GM23338 (cell line): ENCODE results near the gene FRMPD1. TPM values are rescaled to one million over a fixed set of nuclear protein-coding genes. Genes with fewer than 3 reads are reported as not detected.

Source experiments
- ATAC-seq: fragments of 200-7000 bp; cut with Tn5 transposase; 3 replicates; pipeline ENCODE4 v1.9.1; 2020
- DNase-seq: peaks from one replicate; pipeline ENCODE4 v3.0.0-alpha.2; 2015; ENCODE audit warnings: low spot score
- H2AFZ ChIP-seq: fragments of 200-600 bp; sonication (generic); 2 replicates; pipeline ENCODE4 v1.8.0; 2016; ENCODE audit warnings: antibody characterized with exemption, mild to moderate bottlenecking, moderate library complexity
- H3F3A ChIP-seq: fragments of 200-600 bp; sonication (generic); replicated peaks from 2 replicates; pipeline ENCODE4 v1.8.0; 2017; ENCODE audit warnings: antibody characterized with exemption, mixed run types, low read depth
- H3K27ac ChIP-seq: fragments of 200-600 bp; sonication (generic); 2 replicates; pipeline ENCODE4 v1.6.1; 2016; ENCODE audit warnings: low read depth
- H3K27me3 ChIP-seq: fragments of 200-600 bp; sonication (generic); 2 replicates; pipeline ENCODE4 v1.8.0; 2016; ENCODE audit warnings: mild to moderate bottlenecking, mixed run types, moderate library complexity; ENCODE audit not compliant: insufficient read depth
- H3K36me3 ChIP-seq: fragments of 200-600 bp; sonication (generic); 2 replicates; pipeline ENCODE4 v1.8.0; 2016; ENCODE audit warnings: mild to moderate bottlenecking; ENCODE audit not compliant: insufficient read depth
- H3K4me1 ChIP-seq: fragments of 200-600 bp; sonication (generic); 2 replicates; pipeline ENCODE4 v1.8.0; 2016; ENCODE audit warnings: mild to moderate bottlenecking, moderate library complexity; ENCODE audit not compliant: insufficient read depth
- H3K4me2 ChIP-seq: fragments of 200-600 bp; sonication (generic); 2 replicates; pipeline ENCODE4 v1.7.1; 2017; ENCODE audit warnings: mixed run types
- H3K4me3 ChIP-seq: fragments of 200-600 bp; sonication (generic); 2 replicates; pipeline ENCODE4 v1.6.1; 2016; ENCODE audit warnings: mixed run types
- H3K79me2 ChIP-seq: fragments of 200-600 bp; sonication (generic); replicated peaks from 2 replicates; pipeline ENCODE4 v1.8.0; 2017; ENCODE audit warnings: mild to moderate bottlenecking; ENCODE audit not compliant: insufficient read depth
- H3K9me2 ChIP-seq: fragments of 200-600 bp; sonication (generic); 2 replicates; pipeline ENCODE4 v1.8.0; 2017; ENCODE audit not compliant: insufficient read depth
- H4K20me1 ChIP-seq: fragments of 200-600 bp; sonication (generic); replicated peaks from 2 replicates; pipeline ENCODE4 v1.8.0; 2017; ENCODE audit warnings: mild to moderate bottlenecking; ENCODE audit not compliant: insufficient read depth
- H3K27ac Mint-ChIP-seq: 2 replicates; pipeline ENCODE4 v1.8.0; 2020; ENCODE audit warnings: inconsistent platforms, mild to moderate bottlenecking, moderate library complexity, mixed read lengths
- H3K27me3 Mint-ChIP-seq: 3 replicates; pipeline ENCODE4 v1.8.0; 2022; ENCODE audit warnings: low read depth, mild to moderate bottlenecking, moderate library complexity, mixed read lengths, inconsistent platforms; ENCODE audit not compliant: insufficient read depth, poor library complexity
- H3K36me3 Mint-ChIP-seq: 3 replicates; pipeline ENCODE4 v1.8.0; 2021; ENCODE audit warnings: low read depth, mild to moderate bottlenecking, inconsistent platforms, moderate library complexity, mixed read lengths
- H3K4me1 Mint-ChIP-seq: 3 replicates; pipeline ENCODE4 v1.8.0; 2020; ENCODE audit warnings: mild to moderate bottlenecking, inconsistent platforms, mixed read lengths
- H3K4me3 Mint-ChIP-seq: 3 replicates; pipeline ENCODE4 v1.8.0; 2021; ENCODE audit warnings: moderate library complexity, mild to moderate bottlenecking, inconsistent platforms, mixed read lengths
- H3K9me3 Mint-ChIP-seq: 3 replicates; pipeline ENCODE4 v1.8.0; 2020; ENCODE audit warnings: moderate library complexity, mild to moderate bottlenecking, inconsistent platforms, mixed read lengths
- CREB1 ChIP-seq: fragments of 250-450 bp; sonication (Bioruptor Pico); IDR thresholded peaks from 2 replicates; pipeline ENCODE4 v1.5.0; 2020; ENCODE audit warnings: low read depth, mild to moderate bottlenecking, moderate library complexity
- CTCF ChIP-seq, 2 experiments: fragments of 200-600 bp in 1 of 2; sonication (generic) in 1 of 2; conservative IDR thresholded peaks; 2 replicates each; pipeline versions ENCODE4 v1.5.1 to v1.6.1; 2016 to 2017; ENCODE audit warnings: antibody characterized with exemption in 2 of 2, low read depth in 2 of 2, mild to moderate bottlenecking in 2 of 2, moderate library complexity in 1 of 2
- ETS1 ChIP-seq: IDR thresholded peaks from 2 replicates; pipeline ENCODE4 v1.6.1; 2016; ENCODE audit warnings: antibody characterized with exemption
- EZH2 ChIP-seq: fragments of 200-600 bp; sonication (generic); IDR thresholded peaks from one replicate; pipeline ENCODE4 v1.8.0; 2017; ENCODE audit warnings: antibody characterized with exemption, mild to moderate bottlenecking, low read depth; ENCODE audit not compliant: unreplicated experiment
- EZH2phosphoT487 ChIP-seq: fragments of 200-600 bp; sonication (generic); IDR thresholded peaks from one replicate; pipeline ENCODE4 v1.8.1; 2018; ENCODE audit warnings: antibody characterized with exemption; ENCODE audit not compliant: unreplicated experiment
- JUNB ChIP-seq: IDR thresholded peaks from one replicate; pipeline ENCODE4 v1.6.1; 2016; ENCODE audit warnings: antibody characterized with exemption; ENCODE audit not compliant: unreplicated experiment
- NANOG ChIP-seq: IDR thresholded peaks from 2 replicates; pipeline ENCODE4 v1.6.1; 2016; ENCODE audit warnings: antibody characterized with exemption, borderline replicate concordance
- POLR2AphosphoS5 ChIP-seq: IDR thresholded peaks from 2 replicates; pipeline ENCODE4 v1.6.1; 2016; ENCODE audit warnings: antibody characterized with exemption, low read depth
- REST ChIP-seq: IDR thresholded peaks from one replicate; pipeline ENCODE4 v1.6.1; 2018; ENCODE audit warnings: antibody characterized with exemption; ENCODE audit not compliant: unreplicated experiment
- STAT1 ChIP-seq: IDR thresholded peaks from one replicate; pipeline ENCODE4 v1.6.1; 2016; ENCODE audit warnings: antibody characterized with exemption; ENCODE audit not compliant: unreplicated experiment
- ZNF114 ChIP-seq: fragments of 250-450 bp; sonication (Bioruptor Pico); IDR thresholded peaks from 2 replicates; pipeline ENCODE4 v1.5.0; 2020; ENCODE audit warnings: mild to moderate bottlenecking, moderate library complexity
- ZNF331 ChIP-seq: fragments of 250-450 bp; sonication (Bioruptor Pico); IDR thresholded peaks from 2 replicates; pipeline ENCODE4 v1.5.0; 2020; ENCODE audit warnings: low read depth, mild to moderate bottlenecking, moderate library complexity
- ZNF462 ChIP-seq: fragments of 250-450 bp; sonication (Bioruptor Pico); IDR thresholded peaks from 2 replicates; pipeline ENCODE4 v1.5.0; 2020; ENCODE audit warnings: mild to moderate bottlenecking, moderate library complexity
- polyA plus RNA-seq: library from polyadenylated mRNA; unstranded; fragments of >200 nt; fragmentation: Nextera tagmentation; extraction: Ambion mirVana; gene quantifications from 2 replicates; pipeline ENCODE4 v1.2.1, GENCODE V29; 2016
- total RNA-seq: library from RNA; depleted of rRNA; stranded (reverse); fragments of >200 nt; shearing (Covaris generic); gene quantifications from 2 replicates; pipeline ENCODE4 v1.2.3, GENCODE V29; 2014

Gene FRMPD1
- total and polyA plus RNA-seq, 2 experiments from 2014 or later, result 0.23 to 0.63 TPM

GRCh38 chr9:37683531-37684371 lies 33.0 kb downstream of the FRMPD1 start:
- no peaks in the 10 kb centered on the region for H3K27me3 ChIP-seq
- H3K27ac Mint-ChIP-seq, result no peak overlapping the region

More at GRCh38 chr9:37683531-37684371, 33.0 kb downstream of the FRMPD1 start:
- DNase-seq, result no peak
- H3K27ac ChIP-seq, result no peak overlapping the region
- no peak overlapping the region for H3K4me3 Mint-ChIP-seq
- no peaks in the 10 kb centered on the region for H3K4me1 Mint-ChIP-seq
- no peaks in the 10 kb centered on the region for H4K20me1 ChIP-seq
- TF ChIP-seq ZNF331 (CRISPR knock-in tag) (no peak), ZNF462 (CRISPR knock-in tag) (no peak), NANOG (no peak), REST (no peak), CREB1 (no peak), JUNB (no peak), EZH2phosphoT487 (no peak), ZNF114 (CRISPR knock-in tag) (no peak), CTCF (conservative IDR thresholded peaks at IDR 0.05; ENCODE audit: low read depth in 2 of 2) (no peak), EZH2 (no peak), ETS1 (no peak), STAT1 (no peak), POLR2AphosphoS5 (no peak)
- no peak overlapping the region for H3K4me3 ChIP-seq
- H3K9me3 Mint-ChIP-seq, result no peaks in the 10 kb centered on the region
- H3K9me2 ChIP-seq, result no peaks in the 10 kb centered on the region
- no peaks in the 10 kb centered on the region for H3K4me1 ChIP-seq
- no peaks in the 10 kb centered on the region for H3K36me3 Mint-ChIP-seq
- no peaks in the 10 kb centered on the region for H3K79me2 ChIP-seq
- H2AFZ ChIP-seq, result peak overlapping the region; percentile 69
- no peaks in the 10 kb centered on the region for H3K36me3 ChIP-seq
- ATAC-seq, result no peak
- H3F3A ChIP-seq, result no peaks in the 10 kb centered on the region
- no peaks in the 10 kb centered on the region for H3K27me3 Mint-ChIP-seq
- H3K4me2 ChIP-seq, result no peak overlapping the region
